ENCODE measurements around the gene KLHL15. TPM values are rescaled to one million over a fixed set of nuclear protein-coding genes. Genes with fewer than 3 reads are reported as not detected.

Gene KLHL15
- total RNA-seq, 1 experiment from 2014 or later = 7.2 TPM

GRCh38 chrX:24012266-24012665, 14.7 kb downstream of the KLHL15 start (continued):
- TF ChIP-seq JUN (CRISPR knock-in tag; IDR thresholded peaks at IDR 0.05) = no peak
- TF ChIP-seq ZNF219 (CRISPR knock-in tag; IDR thresholded peaks at IDR 0.05; ENCODE audit: borderline replicate concordance) = no peak
- TF ChIP-seq CBFB (CRISPR knock-in tag; IDR thresholded peaks at IDR 0.05; ENCODE audit: low read depth) = no peak

DNA sequence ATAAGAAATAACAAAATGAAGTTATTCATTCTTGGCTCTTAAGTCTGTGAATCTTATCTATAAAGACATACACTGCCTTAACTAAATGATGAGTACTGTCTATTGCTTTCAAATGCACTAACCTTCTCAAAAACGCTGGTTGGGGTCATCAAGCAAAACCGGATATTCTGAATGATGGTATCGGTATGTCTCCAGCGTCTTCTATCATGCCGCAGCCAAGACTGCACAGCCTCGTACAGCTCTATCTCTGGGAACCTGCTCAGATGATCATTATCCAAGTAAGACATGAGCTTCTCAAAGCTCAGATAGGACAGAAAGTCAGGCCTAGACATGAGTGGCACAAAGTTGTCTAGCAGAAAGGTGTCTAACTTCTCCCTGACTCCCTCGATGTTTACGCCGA, 21.1 kb downstream of the KLHL15 start:
- Mint-ChIP-seq H3K4me1 (no peaks in the 10 kb centered on the region; the same call in 1 of the 2 replicates), H3K27me3 (ENCODE audit: low read depth) (no peaks in the 10 kb centered on the region), H3K4me3 (no peak overlapping the region), H3K27ac (no peak overlapping the region; the same call in 1 of the 2 replicates), H3K36me3 (peaks cover 13% of the 10 kb centered on the region), H3K9me3 (no peaks in the 10 kb centered on the region)
- ATAC-seq (no peak), DNase-seq (ENCODE audit: low spot score) (no peak)
- POLR2A ChIA-PET = no interaction called here
- no peak for TF ChIP-seq CREB1 (CRISPR knock-in tag; IDR thresholded peaks at IDR 0.05)
- TF ChIP-seq GTF2I (CRISPR knock-in tag; conservative IDR thresholded peaks at IDR 0.05) = no peak
- TF ChIP-seq NR3C1 (CRISPR knock-in tag; conservative IDR thresholded peaks at IDR 0.05; ENCODE audit: low read depth) = no peak
- no peak for TF ChIP-seq NR1H2 (CRISPR knock-in tag; IDR thresholded peaks at IDR 0.05)
- TF ChIP-seq ELF4 (CRISPR knock-in tag; IDR thresholded peaks at IDR 0.05; ENCODE audit: low read depth) = no peak
- TF ChIP-seq NFYB (CRISPR knock-in tag; conservative IDR thresholded peaks at IDR 0.05; ENCODE audit: low read depth) = no peak
- CTCF ChIA-PET = no interaction called here

DNA sequence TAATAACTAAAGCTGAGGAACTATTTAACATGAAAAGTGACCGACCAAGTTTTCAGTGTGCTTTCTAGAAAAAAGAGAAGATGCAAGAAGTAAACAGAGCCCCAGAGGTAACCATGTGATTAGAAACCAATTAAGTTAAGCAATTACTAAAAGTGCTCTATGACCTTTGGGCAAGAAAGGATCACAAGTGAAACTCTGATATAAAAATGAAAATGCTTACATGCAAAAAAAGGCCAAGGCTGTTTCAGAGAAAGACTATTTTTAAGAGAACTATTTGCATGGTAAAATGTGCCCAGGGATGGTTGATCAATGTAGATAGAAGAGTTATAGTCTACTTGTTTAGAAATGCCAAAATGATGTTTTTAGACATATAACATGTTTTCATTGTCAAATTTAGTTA, 22.0 kb downstream of the KLHL15 start:
- no peak overlapping the region for H3K27ac Mint-ChIP-seq

GRCh38 chrX:24002792-24003191, 24.2 kb downstream of the KLHL15 start:
- Mint-ChIP-seq H3K36me3 (peaks cover 20% of the 10 kb centered on the region), H3K4me1 (no peaks in the 10 kb centered on the region), H3K27ac (no peak overlapping the region), H3K9me3 (no peaks in the 10 kb centered on the region), H3K4me3 (no peak overlapping the region), H3K27me3 (ENCODE audit: low read depth) (no peaks in the 10 kb centered on the region)
- ChIA-PET CTCF (no interaction called here), POLR2A (no interaction called here)
- DNase-seq (ENCODE audit: low spot score) (no peak), ATAC-seq (no peak)
- no peak for TF ChIP-seq SMAD4 (CRISPR knock-in tag; IDR thresholded peaks at IDR 0.05)
- TF ChIP-seq HMGA2 (CRISPR knock-in tag; IDR thresholded peaks at IDR 0.05) = no peak
- TF ChIP-seq SMAD3 (CRISPR knock-in tag; IDR thresholded peaks at IDR 0.05; ENCODE audit: borderline replicate concordance) = no peak
- TF ChIP-seq RELA (CRISPR knock-in tag; IDR thresholded peaks at IDR 0.05; ENCODE audit: borderline replicate concordance) = no peak
- no peak for TF ChIP-seq CREB1 (CRISPR knock-in tag; IDR thresholded peaks at IDR 0.05)
- no peak for TF ChIP-seq HMGXB4 (CRISPR knock-in tag; IDR thresholded peaks at IDR 0.05)
- TF ChIP-seq RORB (CRISPR knock-in tag; IDR thresholded peaks at IDR 0.05) = no peak
- TF ChIP-seq, protein P1, sequence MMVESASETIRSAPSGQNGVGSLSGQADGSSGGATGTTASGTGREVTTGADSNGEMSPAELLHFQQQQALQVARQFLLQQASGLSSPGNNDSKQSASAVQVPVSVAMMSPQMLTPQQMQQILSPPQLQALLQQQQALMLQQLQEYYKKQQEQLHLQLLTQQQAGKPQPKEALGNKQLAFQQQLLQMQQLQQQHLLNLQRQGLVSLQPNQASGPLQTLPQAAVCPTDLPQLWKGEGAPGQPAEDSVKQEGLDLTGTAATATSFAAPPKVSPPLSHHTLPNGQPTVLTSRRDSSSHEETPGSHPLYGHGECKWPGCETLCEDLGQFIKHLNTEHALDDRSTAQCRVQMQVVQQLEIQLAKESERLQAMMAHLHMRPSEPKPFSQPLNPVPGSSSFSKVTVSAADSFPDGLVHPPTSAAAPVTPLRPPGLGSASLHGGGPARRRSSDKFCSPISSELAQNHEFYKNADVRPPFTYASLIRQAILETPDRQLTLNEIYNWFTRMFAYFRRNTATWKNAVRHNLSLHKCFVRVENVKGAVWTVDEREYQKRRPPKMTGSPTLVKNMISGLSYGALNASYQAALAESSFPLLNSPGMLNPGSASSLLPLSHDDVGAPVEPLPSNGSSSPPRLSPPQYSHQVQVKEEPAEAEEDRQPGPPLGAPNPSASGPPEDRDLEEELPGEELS (CRISPR knock-in tag; IDR thresholded peaks at IDR 0.05) = no peak
- TF ChIP-seq SOX15 (CRISPR knock-in tag; IDR thresholded peaks at IDR 0.05) = no peak
- no peak for TF ChIP-seq JUN (CRISPR knock-in tag; IDR thresholded peaks at IDR 0.05)
- no peak for TF ChIP-seq CDX4 (CRISPR knock-in tag; IDR thresholded peaks at IDR 0.05; ENCODE audit: borderline replicate concordance)
- TF ChIP-seq FOXJ3 (CRISPR knock-in tag; IDR thresholded peaks at IDR 0.05; ENCODE audit: borderline replicate concordance) = no peak
- no peak for TF ChIP-seq USF2 (CRISPR knock-in tag; IDR thresholded peaks at IDR 0.05)
- no peak for TF ChIP-seq IRF2 (CRISPR knock-in tag; IDR thresholded peaks at IDR 0.05; ENCODE audit: borderline replicate concordance, low read depth)

More for the DNA sequence above, 22.0 kb downstream of the KLHL15 start:
- Mint-ChIP-seq H3K36me3 (peaks cover 14% of the 10 kb centered on the region), H3K4me3 (no peak overlapping the region), H3K27me3 (ENCODE audit: low read depth) (no peaks in the 10 kb centered on the region), H3K9me3 (no peaks in the 10 kb centered on the region), H3K4me1 (no peaks in the 10 kb centered on the region; the same call in 1 of the 2 replicates)
- ChIA-PET POLR2A (no interaction called here), CTCF (no interaction called here)
- no peak for ATAC-seq
- DNase-seq (ENCODE audit: low spot score) = no peak
- TF ChIP-seq, protein P2, sequence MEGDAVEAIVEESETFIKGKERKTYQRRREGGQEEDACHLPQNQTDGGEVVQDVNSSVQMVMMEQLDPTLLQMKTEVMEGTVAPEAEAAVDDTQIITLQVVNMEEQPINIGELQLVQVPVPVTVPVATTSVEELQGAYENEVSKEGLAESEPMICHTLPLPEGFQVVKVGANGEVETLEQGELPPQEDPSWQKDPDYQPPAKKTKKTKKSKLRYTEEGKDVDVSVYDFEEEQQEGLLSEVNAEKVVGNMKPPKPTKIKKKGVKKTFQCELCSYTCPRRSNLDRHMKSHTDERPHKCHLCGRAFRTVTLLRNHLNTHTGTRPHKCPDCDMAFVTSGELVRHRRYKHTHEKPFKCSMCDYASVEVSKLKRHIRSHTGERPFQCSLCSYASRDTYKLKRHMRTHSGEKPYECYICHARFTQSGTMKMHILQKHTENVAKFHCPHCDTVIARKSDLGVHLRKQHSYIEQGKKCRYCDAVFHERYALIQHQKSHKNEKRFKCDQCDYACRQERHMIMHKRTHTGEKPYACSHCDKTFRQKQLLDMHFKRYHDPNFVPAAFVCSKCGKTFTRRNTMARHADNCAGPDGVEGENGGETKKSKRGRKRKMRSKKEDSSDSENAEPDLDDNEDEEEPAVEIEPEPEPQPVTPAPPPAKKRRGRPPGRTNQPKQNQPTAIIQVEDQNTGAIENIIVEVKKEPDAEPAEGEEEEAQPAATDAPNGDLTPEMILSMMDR (IDR thresholded peaks at IDR 0.05) = no peak

Data from WTC11 (cell line).